ENCODE data around the gene CCDC87.
"Not testable (repeated sequence)": the region's sequence is repeated elsewhere in the genome, so short reads cannot be mapped to it uniquely, and the experiment has no call there.

Gene CCDC87

GRCh38 chr11:66592457-66593302 lies at the start of gene CCDC87, which contains the start of gene CCS:
TSS of gene CCDC87 (minus strand) at chr11:66593063. CDS start at chr11:66593015, 48 bp downstream.
TSS of gene CCS (plus strand) at chr11:66593185. CDS start at chr11:66593262, 77 bp downstream.
- DNase-seq: peak; percentile 90

- no peak for DNase-seq
Observed at GRCh38 chr11:66641834-66642233, 49.0 kb upstream of the CCDC87 start.

- not testable (repeated sequence) for DNase-seq
Observed at GRCh38 chr11:66639814-66640340, 47.0 kb upstream of the CCDC87 start.

GRCh38 chr11:66639066-66639813 lies 46.4 kb upstream of the CCDC87 start:
- no peak for DNase-seq

GRCh38 chr11:66638177-66639065 lies 45.6 kb upstream of the CCDC87 start, which contains the start of gene RBM4:
TSS of gene RBM4 (plus strand) at chr11:66638703. CDS start at chr11:66639712, 1,009 bp downstream.
- DNase-seq: peak; percentile 99

GRCh38 chr11:66637557-66638176 lies 44.8 kb upstream of the CCDC87 start:
- no peak for DNase-seq

- DNase-seq: no peak
Observed at GRCh38 chr11:66636411-66636810, 43.5 kb upstream of the CCDC87 start.

- DNase-seq: no peak
Observed at GRCh38 chr11:66632952-66633351, 40.1 kb upstream of the CCDC87 start.

GRCh38 chr11:66631883-66632282 lies 39.0 kb upstream of the CCDC87 start:
- no peak for DNase-seq

- DNase-seq: no peak
Observed at GRCh38 chr11:66629356-66629755, 36.5 kb upstream of the CCDC87 start.

- DNase-seq: no peak
Observed at GRCh38 chr11:66628061-66628603, 35.3 kb upstream of the CCDC87 start.

GRCh38 chr11:66626926-66627325 lies 34.1 kb upstream of the CCDC87 start:
- DNase-seq: no peak

- DNase-seq: no peak
Observed at GRCh38 chr11:66626382-66626781, 33.5 kb upstream of the CCDC87 start.

- no peak for DNase-seq
Observed at GRCh38 chr11:66625752-66626149, 32.9 kb upstream of the CCDC87 start.

- no peak for DNase-seq
Observed at GRCh38 chr11:66625041-66625751, 32.3 kb upstream of the CCDC87 start.

- DNase-seq: no peak
Observed at GRCh38 chr11:66624450-66624849, 31.6 kb upstream of the CCDC87 start.

GRCh38 chr11:66619080-66619554 lies 26.3 kb upstream of the CCDC87 start:
- peak; percentile 52 for DNase-seq

GRCh38 chr11:66617155-66617834 lies 24.4 kb upstream of the CCDC87 start:
- no peak for DNase-seq

GRCh38 chr11:66616379-66617154 lies 23.7 kb upstream of the CCDC87 start, which contains the start of gene RBM14:
TSS of gene RBM14 (plus strand) at chr11:66616630. CDS start at chr11:66616721, 91 bp downstream.
- DNase-seq: peak; percentile 97

Data from kidney glomerular epithelial cell (primary cell).